HEK293 (cell line): Measurements from ENCODE around the gene MYO3A.

Source experiments
- CTCF ChIA-PET: fragments of 350-600 bp; formaldehyde crosslinking; extraction: SDS; loops from one replicate; lab custom pipeline; 2021; ENCODE audit warnings: antibody characterized with exemption; lab: Yijun Ruan, JAX
- POLR2A ChIA-PET: fragments of 300-600 bp; formaldehyde crosslinking; extraction: SDS; loops from one replicate; lab custom pipeline; 2020; ENCODE audit warnings: antibody characterized with exemption, inconsistent platforms; lab: Yijun Ruan, JAX
- H3K27ac ChIP-seq: fragments of 200-500 bp; sonication (Bioruptor generic); 2 replicates; pipeline ENCODE4 v1.5.1; 2014; ENCODE audit warnings: low read depth, low read length, control low read depth, inconsistent platforms; ENCODE audit errors: extremely low read depth
- H3K36me3 ChIP-seq, 2 experiments: fragments of 200-500 bp in 1 of 2; sonication (Bioruptor generic) in 1 of 2; 1 replicate in 1 of 2; 2 replicates in 1 of 2; pipeline ENCODE4 v1.5.1; 2014 to 2017; ENCODE audit warnings: inconsistent platforms in 2 of 2, low read length in 2 of 2; ENCODE audit not compliant: control insufficient read depth in 2 of 2, insufficient read depth in 1 of 2
- H3K4me1 ChIP-seq: fragments of 200-500 bp; sonication (Bioruptor generic); 2 replicates; pipeline ENCODE4 v1.5.1; 2014; ENCODE audit warnings: mild to moderate bottlenecking, low read length, inconsistent platforms; ENCODE audit not compliant: control insufficient read depth, insufficient read depth
- H3K4me3 ChIP-seq: 2 replicates; pipeline ENCODE4 v1.5.1; 2011; ENCODE audit warnings: low read depth, mild to moderate bottlenecking, control low read depth, low read length, moderate library complexity
- H3K9me3 ChIP-seq: fragments of 200-500 bp; sonication (Bioruptor generic); 2 replicates; pipeline ENCODE4 v1.5.1; 2014; ENCODE audit warnings: low read depth, low read length, inconsistent platforms; ENCODE audit not compliant: control insufficient read depth, insufficient read depth
- FEZF1 ChIP-seq: fragments of 450-650 bp; formaldehyde crosslinking; IDR thresholded peaks from 2 replicates; pipeline ENCODE4 v1.5.1; 2016; ENCODE audit warnings: missing biosample characterization, missing genetic modification characterization
- KLF8 ChIP-seq: fragments of 450-650 bp; formaldehyde crosslinking; IDR thresholded peaks from 2 replicates; pipeline ENCODE4 v1.5.1; 2016; ENCODE audit warnings: missing biosample characterization, missing genetic modification characterization
- OSR2 ChIP-seq: fragments of 450-650 bp; formaldehyde crosslinking; IDR thresholded peaks from 2 replicates; pipeline ENCODE4 v1.5.1; 2016; ENCODE audit warnings: missing biosample characterization, missing genetic modification characterization
- PRDM1 ChIP-seq: fragments of 450-650 bp; formaldehyde crosslinking; IDR thresholded peaks from 2 replicates; pipeline ENCODE4; 2016; ENCODE audit warnings: missing biosample characterization, missing genetic modification characterization
- ZBTB17 ChIP-seq: fragments of 450-650 bp; formaldehyde crosslinking; IDR thresholded peaks from 2 replicates; pipeline ENCODE4 v1.5.1; 2016; ENCODE audit warnings: missing biosample characterization, missing genetic modification characterization
- ZBTB20 ChIP-seq: fragments of 450-650 bp; formaldehyde crosslinking; IDR thresholded peaks from 2 replicates; pipeline ENCODE4 v1.5.1; 2016; ENCODE audit warnings: missing biosample characterization, missing genetic modification characterization
- ZFP3 ChIP-seq: fragments of 450-650 bp; formaldehyde crosslinking; IDR thresholded peaks from 2 replicates; pipeline ENCODE4 v1.5.1; 2016; ENCODE audit warnings: low read depth, missing biosample characterization, missing genetic modification characterization
- ZFP41 ChIP-seq: fragments of 450-650 bp; formaldehyde crosslinking; IDR thresholded peaks from 2 replicates; pipeline ENCODE4 v1.5.1; 2016; ENCODE audit warnings: missing biosample characterization, missing genetic modification characterization, borderline replicate concordance
- ZNF155 ChIP-seq: fragments of 450-650 bp; formaldehyde crosslinking; IDR thresholded peaks from 2 replicates; pipeline ENCODE4 v1.5.1; 2016; ENCODE audit warnings: missing biosample characterization, missing genetic modification characterization
- ZNF157 ChIP-seq: fragments of 450-650 bp; formaldehyde crosslinking; IDR thresholded peaks from 2 replicates; pipeline ENCODE4 v1.5.1; 2016; ENCODE audit warnings: missing biosample characterization, missing genetic modification characterization
- ZNF16 ChIP-seq: fragments of 450-650 bp; formaldehyde crosslinking; IDR thresholded peaks from 2 replicates; pipeline ENCODE4 v1.5.1; 2016; ENCODE audit warnings: low read depth, missing biosample characterization, missing genetic modification characterization
- ZNF169 ChIP-seq: fragments of 450-650 bp; formaldehyde crosslinking; IDR thresholded peaks from 2 replicates; pipeline ENCODE4 v1.5.1; 2016; ENCODE audit warnings: missing biosample characterization, missing genetic modification characterization
- ZNF266 ChIP-seq: fragments of 450-650 bp; formaldehyde crosslinking; IDR thresholded peaks from 2 replicates; pipeline ENCODE4 v1.5.1; 2016; ENCODE audit warnings: missing biosample characterization, missing genetic modification characterization, low read depth
- ZNF354C ChIP-seq: fragments of 450-650 bp; formaldehyde crosslinking; IDR thresholded peaks from 2 replicates; pipeline ENCODE4 v1.5.1; 2016; ENCODE audit warnings: missing biosample characterization, missing genetic modification characterization, low read depth, borderline replicate concordance
- ZNF366 ChIP-seq: fragments of 450-650 bp; formaldehyde crosslinking; conservative IDR thresholded peaks from 2 replicates; pipeline ENCODE4 v1.5.1; 2016; ENCODE audit warnings: missing biosample characterization, missing genetic modification characterization
- ZNF391 ChIP-seq: fragments of 450-650 bp; formaldehyde crosslinking; IDR thresholded peaks from 2 replicates; pipeline ENCODE4 v1.5.1; 2016; ENCODE audit warnings: low read depth, missing biosample characterization, missing genetic modification characterization, borderline replicate concordance
- ZNF416 ChIP-seq: fragments of 450-650 bp; formaldehyde crosslinking; IDR thresholded peaks from 2 replicates; pipeline ENCODE4 v1.5.1; 2016; ENCODE audit warnings: missing biosample characterization, missing genetic modification characterization
- ZNF501 ChIP-seq: fragments of 450-650 bp; formaldehyde crosslinking; IDR thresholded peaks from 2 replicates; pipeline ENCODE4 v1.5.1; 2016; ENCODE audit warnings: missing biosample characterization, missing genetic modification characterization
- ZNF548 ChIP-seq: fragments of 450-650 bp; formaldehyde crosslinking; IDR thresholded peaks from 2 replicates; pipeline ENCODE4 v1.5.1; 2016; ENCODE audit warnings: missing biosample characterization, missing genetic modification characterization
- ZNF629 ChIP-seq: fragments of 450-650 bp; formaldehyde crosslinking; IDR thresholded peaks from 2 replicates; pipeline ENCODE4 v1.5.1; 2017; ENCODE audit warnings: missing biosample characterization, missing genetic modification characterization
- ZNF660 ChIP-seq: fragments of 450-650 bp; IDR thresholded peaks from 2 replicates; pipeline ENCODE4 v1.5.1; 2018; ENCODE audit warnings: missing biosample characterization, mild to moderate bottlenecking, missing genetic modification characterization
- ZNF677 ChIP-seq: fragments of 450-650 bp; IDR thresholded peaks from 2 replicates; pipeline ENCODE4 v1.5.0; 2018; ENCODE audit warnings: missing biosample characterization, mild to moderate bottlenecking, missing genetic modification characterization, moderate library complexity
- ZNF791 ChIP-seq: fragments of 450-650 bp; formaldehyde crosslinking; IDR thresholded peaks from 2 replicates; pipeline ENCODE4 v1.5.1; 2016; ENCODE audit warnings: missing biosample characterization, missing genetic modification characterization
- ZNF843 ChIP-seq: fragments of 450-650 bp; formaldehyde crosslinking; IDR thresholded peaks from 2 replicates; pipeline ENCODE4 v1.5.1; 2016; ENCODE audit warnings: missing biosample characterization, missing genetic modification characterization
- TF ChIP-seq, protein P1 (sequence below): fragments of 450-650 bp; formaldehyde crosslinking; IDR thresholded peaks from 2 replicates; pipeline ENCODE4 v1.5.1; 2016; ENCODE audit warnings: missing biosample characterization, missing genetic modification characterization
- TF ChIP-seq, protein P2 (sequence below): fragments of 450-650 bp; formaldehyde crosslinking; IDR thresholded peaks from 2 replicates; pipeline ENCODE4 v1.5.1; 2016; ENCODE audit warnings: missing biosample characterization, missing genetic modification characterization

The MYO3A gene

DNA sequence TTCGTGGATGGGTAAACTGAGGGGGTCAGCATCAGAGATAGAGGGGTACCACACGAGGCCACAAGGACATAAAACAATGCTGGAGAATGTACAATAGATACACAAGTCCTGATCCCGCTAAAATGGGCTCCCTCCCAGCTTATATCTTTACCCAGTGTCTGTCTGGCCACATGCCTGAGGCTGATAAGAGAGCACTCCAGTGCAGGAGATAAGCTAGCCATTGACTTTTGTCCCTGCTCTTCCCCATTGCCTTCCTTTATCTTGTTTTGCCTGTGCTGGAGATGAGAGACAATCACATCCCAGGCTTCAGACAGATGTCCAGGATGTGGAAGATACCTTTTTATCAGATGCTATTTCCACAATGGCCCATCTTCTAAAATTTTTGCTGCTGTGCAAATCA lies 288.5 kb downstream of the MYO3A start:
- CTCF ChIA-PET: no interaction called here
- no peak overlapping the region for H3K27ac ChIP-seq
- H3K36me3 ChIP-seq: no peaks in the 10 kb centered on the region
- no peaks in the 10 kb centered on the region for H3K4me1 ChIP-seq
- TF ChIP-seq ZNF501 (no peak), OSR2 (tag by site-specific recombination) (no peak), ZNF157 (tag by site-specific recombination) (no peak), ZBTB17 (tag by site-specific recombination) (no peak), ZNF266 (tag by site-specific recombination) (no peak), PRDM1 (tag by site-specific recombination) (no peak), ZNF155 (tag by site-specific recombination) (no peak), FEZF1 (tag by site-specific recombination) (no peak), KLF8 (tag by site-specific recombination) (no peak), ZNF677 (tag by site-specific recombination) (no peak)
- TF ChIP-seq, protein P1, sequence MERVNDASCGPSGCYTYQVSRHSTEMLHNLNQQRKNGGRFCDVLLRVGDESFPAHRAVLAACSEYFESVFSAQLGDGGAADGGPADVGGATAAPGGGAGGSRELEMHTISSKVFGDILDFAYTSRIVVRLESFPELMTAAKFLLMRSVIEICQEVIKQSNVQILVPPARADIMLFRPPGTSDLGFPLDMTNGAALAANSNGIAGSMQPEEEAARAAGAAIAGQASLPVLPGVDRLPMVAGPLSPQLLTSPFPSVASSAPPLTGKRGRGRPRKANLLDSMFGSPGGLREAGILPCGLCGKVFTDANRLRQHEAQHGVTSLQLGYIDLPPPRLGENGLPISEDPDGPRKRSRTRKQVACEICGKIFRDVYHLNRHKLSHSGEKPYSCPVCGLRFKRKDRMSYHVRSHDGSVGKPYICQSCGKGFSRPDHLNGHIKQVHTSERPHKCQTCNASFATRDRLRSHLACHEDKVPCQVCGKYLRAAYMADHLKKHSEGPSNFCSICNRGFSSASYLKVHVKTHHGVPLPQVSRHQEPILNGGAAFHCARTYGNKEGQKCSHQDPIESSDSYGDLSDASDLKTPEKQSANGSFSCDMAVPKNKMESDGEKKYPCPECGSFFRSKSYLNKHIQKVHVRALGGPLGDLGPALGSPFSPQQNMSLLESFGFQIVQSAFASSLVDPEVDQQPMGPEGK (tag by site-specific recombination): no peak
- TF ChIP-seq, all 188 proteins: peak for 0
- POLR2A ChIA-PET: no interaction called here
- Histone ChIP-seq H3K4me3 (no peak overlapping the region), H3K9me3 (no peaks in the 10 kb centered on the region)

DNA sequence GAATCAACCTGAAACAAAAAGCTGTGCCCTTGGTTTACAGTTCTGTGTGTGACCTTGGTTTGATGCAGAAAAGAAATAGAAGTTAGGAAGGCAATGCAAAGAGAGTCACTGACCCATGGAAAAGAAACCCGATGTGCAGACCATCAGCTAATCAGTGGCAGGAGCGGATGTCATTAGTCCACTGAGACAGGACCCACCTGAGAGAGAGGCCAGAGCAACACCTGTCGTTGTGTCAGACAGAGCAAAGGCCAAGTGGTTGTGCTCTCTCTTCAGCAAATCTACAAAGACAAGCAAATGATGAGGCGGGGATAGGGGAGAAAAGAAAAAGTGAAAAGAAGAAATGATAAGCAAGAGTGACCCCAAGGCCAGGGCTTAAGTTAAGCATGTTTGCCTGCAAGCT lies 291.3 kb downstream of the MYO3A start:
- CTCF ChIA-PET: interaction anchor here (0.6 kb wide), 1 partner anchor 350 kb away, joined by 3 read pairs; no protein-coding TSS in a partner anchor
- Histone ChIP-seq H3K4me3 (no peak overlapping the region), H3K4me1 (no peaks in the 10 kb centered on the region), H3K36me3 (no peaks in the 10 kb centered on the region), H3K27ac (no peak overlapping the region), H3K9me3 (no peaks in the 10 kb centered on the region)
- TF ChIP-seq ZNF169 (tag by site-specific recombination): no peak
- TF ChIP-seq ZNF660 (tag by site-specific recombination): no peak
- TF ChIP-seq ZFP3: no peak
- no peak for TF ChIP-seq ZBTB20 (tag by site-specific recombination)
- no peak for TF ChIP-seq ZNF354C
- no peak for TF ChIP-seq ZFP41 (tag by site-specific recombination)
- TF ChIP-seq ZNF548: no peak
- no peak for TF ChIP-seq ZNF629
- POLR2A ChIA-PET: no interaction called here

DNA sequence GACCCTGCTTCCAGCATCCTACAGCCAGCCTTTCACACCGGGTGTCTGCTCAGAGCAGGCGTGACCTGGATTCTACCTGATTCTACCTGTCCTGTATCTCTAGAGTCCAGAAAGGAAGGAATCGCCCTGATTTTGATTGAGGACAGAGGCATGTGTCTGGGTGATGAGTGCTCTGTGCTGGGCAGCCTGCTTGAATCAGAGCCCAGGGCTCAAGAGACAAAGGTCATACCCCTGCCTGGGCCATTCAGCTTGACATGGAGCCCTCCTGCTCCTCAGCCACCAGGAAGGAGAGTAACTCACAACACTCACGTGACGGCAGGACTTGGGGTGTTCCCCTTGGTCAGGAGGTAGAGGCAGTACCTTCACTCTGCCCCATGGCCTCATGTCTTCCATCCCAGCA lies 293.8 kb downstream of the MYO3A start:
- Histone ChIP-seq H3K27ac (no peak overlapping the region), H3K4me1 (no peaks in the 10 kb centered on the region), H3K4me3 (no peak overlapping the region), H3K9me3 (no peaks in the 10 kb centered on the region), H3K36me3 (no peaks in the 10 kb centered on the region)
- ChIA-PET CTCF (no interaction called here), POLR2A (no interaction called here)
- TF ChIP-seq ZNF366 (tag by site-specific recombination) (no peak), ZNF791 (tag by site-specific recombination) (no peak), ZNF16 (tag by site-specific recombination) (no peak), ZNF391 (tag by site-specific recombination) (no peak), ZNF416 (tag by site-specific recombination) (no peak), ZNF843 (tag by site-specific recombination) (no peak)
- TF ChIP-seq, protein P2, sequence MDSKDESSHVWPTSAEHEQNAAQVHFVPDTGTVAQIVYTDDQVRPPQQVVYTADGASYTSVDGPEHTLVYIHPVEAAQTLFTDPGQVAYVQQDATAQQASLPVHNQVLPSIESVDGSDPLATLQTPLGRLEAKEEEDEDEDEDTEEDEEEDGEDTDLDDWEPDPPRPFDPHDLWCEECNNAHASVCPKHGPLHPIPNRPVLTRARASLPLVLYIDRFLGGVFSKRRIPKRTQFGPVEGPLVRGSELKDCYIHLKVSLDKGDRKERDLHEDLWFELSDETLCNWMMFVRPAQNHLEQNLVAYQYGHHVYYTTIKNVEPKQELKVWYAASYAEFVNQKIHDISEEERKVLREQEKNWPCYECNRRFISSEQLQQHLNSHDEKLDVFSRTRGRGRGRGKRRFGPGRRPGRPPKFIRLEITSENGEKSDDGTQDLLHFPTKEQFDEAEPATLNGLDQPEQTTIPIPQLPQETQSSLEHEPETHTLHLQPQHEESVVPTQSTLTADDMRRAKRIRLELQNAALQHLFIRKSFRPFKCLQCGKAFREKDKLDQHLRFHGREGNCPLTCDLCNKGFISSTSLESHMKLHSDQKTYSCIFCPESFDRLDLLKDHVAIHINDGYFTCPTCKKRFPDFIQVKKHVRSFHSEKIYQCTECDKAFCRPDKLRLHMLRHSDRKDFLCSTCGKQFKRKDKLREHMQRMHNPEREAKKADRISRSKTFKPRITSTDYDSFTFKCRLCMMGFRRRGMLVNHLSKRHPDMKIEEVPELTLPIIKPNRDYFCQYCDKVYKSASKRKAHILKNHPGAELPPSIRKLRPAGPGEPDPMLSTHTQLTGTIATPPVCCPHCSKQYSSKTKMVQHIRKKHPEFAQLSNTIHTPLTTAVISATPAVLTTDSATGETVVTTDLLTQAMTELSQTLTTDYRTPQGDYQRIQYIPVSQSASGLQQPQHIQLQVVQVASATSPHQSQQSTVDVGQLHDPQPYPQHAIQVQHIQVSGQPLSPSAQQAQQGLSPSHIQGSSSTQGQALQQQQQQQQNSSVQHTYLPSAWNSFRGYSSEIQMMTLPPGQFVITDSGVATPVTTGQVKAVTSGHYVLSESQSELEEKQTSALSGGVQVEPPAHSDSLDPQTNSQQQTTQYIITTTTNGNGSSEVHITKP (tag by site-specific recombination): no peak
